Astrocyte (in vitro differentiated cells and primary cell): ENCODE data around the gene WSB1.

Experiments
- CTCF ChIP-seq: IDR thresholded peaks from 2 replicates; pipeline ENCODE4 v1.5.1; 2011; ENCODE audit warnings: low read depth, mild to moderate bottlenecking, inconsistent platforms, low read length, moderate library complexity; ENCODE audit not compliant: insufficient read depth
- EZH2 ChIP-seq: IDR thresholded peaks from 2 replicates; pipeline ENCODE4 v1.6.1; 2012; ENCODE audit warnings: mild to moderate bottlenecking, low read length, inconsistent platforms; ENCODE audit not compliant: insufficient read depth

- no peak for TF ChIP-seq EZH2
- no peak for TF ChIP-seq CTCF
Observed at GRCh38 chr17:27280527-27280926, 13.4 kb upstream of the WSB1 start.
